ENCODE data around the gene RTF1. TPM values are rescaled to one million over a fixed set of nuclear protein-coding genes. Genes with fewer than 3 reads are reported as not detected.

The RTF1 gene
- total RNA-seq, 2 donors from 2014 or later, result 33.5 to 35.9 TPM

- Mint-ChIP-seq H3K36me3 (ENCODE audit: insufficient read depth in 2 of 2) (peaks cover 10 to 15% of the 10 kb centered on the region in 2 donors), H3K4me3 (peak overlapping the region; percentile 58 to 85)
- peak in 1 of 2 donors; percentile 28 for DNase-seq
These were observed 66.6 kb downstream of the RTF1 start for GRCh38 chr15:41483519-41483918.

DNA sequence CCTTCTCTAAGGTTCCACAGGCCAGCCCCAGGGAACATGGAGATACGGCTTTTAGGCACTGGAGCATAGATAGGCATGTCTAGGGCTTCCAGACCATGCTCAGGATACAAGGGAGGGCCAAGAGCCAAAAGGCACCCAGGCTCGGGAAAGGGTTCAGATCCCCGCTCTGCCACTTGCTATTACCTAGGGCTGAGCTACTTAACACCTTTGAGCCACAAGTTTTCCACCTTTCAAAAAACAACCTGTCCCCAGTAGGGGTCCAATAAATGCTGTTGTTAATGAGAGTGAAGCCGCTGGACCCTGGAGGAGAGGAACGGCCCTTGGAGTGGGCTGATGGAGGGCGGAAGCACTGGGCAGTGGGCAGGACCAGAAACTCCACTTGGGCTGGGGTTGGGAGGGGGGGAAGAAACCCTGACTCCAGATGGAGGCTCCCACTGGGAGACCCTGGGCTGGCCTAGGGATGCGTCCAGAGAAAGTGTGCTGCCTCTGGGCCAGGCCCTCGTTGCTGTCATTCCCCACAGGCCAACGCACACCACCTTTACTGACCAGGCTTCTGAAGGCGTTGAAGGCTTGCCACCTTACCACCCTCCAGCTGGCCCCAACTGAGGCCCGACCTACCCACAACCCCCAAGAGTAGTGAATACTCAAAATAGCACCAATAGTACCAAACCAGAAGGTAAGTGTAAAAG lies 68.2 kb downstream of the RTF1 start:
- no peak overlapping the region for H3K4me3 Mint-ChIP-seq
- peaks cover 6% of the 10 kb centered on the region for H3K27me3 Mint-ChIP-seq (ENCODE audit: low read depth)
- no peak for DNase-seq
- H3K4me1 Mint-ChIP-seq (ENCODE audit: low read depth), result peaks cover 63% of the 10 kb centered on the region
- no peak overlapping the region for H3K27ac Mint-ChIP-seq
- no peak for ATAC-seq (replicated peaks in 1 of 2)
- peaks cover 10 to 12% of the 10 kb centered on the region in 2 donors for H3K36me3 Mint-ChIP-seq (ENCODE audit: insufficient read depth in 2 of 2)
- no peaks in the 10 kb centered on the region for H3K9me3 Mint-ChIP-seq

More at GRCh38 chr15:41483519-41483918, 66.6 kb downstream of the RTF1 start:
- Mint-ChIP-seq H3K4me1 (ENCODE audit: low read depth) (peaks cover 57% of the 10 kb centered on the region), H3K9me3 (no peaks in the 10 kb centered on the region), H3K27ac (peak overlapping the region; percentile 14), H3K27me3 (ENCODE audit: low read depth) (peaks cover 6% of the 10 kb centered on the region)
- ATAC-seq (replicated peaks in 1 of 2), result peak in 1 of 2 donors; percentile 40

DNA sequence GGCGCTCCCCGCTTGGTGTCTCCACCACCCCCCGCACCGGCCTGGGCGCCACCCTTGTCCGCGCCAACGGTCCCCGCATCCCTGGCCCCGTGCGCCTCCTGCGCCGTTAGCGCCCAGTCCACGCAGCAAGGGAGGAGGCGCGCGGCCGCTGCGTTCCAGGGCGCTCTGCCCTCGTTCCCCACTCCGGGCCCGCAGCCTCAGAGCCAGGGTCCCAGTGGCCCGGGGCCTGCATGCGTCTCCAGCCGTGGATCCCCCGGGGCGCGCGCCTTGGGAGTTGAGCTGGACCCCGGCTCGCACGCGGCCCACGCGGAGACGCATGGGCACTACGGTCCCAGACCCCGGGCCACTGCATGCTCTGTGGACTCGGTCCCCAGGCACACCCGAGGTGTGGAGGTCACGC lies 69.4 kb downstream of the RTF1 start:
- peaks cover 0 to 2% of the 10 kb centered on the region in 2 donors for H3K9me3 Mint-ChIP-seq
- H3K27me3 Mint-ChIP-seq (ENCODE audit: low read depth), result peaks cover 10% of the 10 kb centered on the region
- ATAC-seq (replicated peaks in 1 of 2), result no peak
- H3K27ac Mint-ChIP-seq, result no peak overlapping the region
- H3K36me3 Mint-ChIP-seq (ENCODE audit: insufficient read depth in 2 of 2), result peaks cover 4 to 6% of the 10 kb centered on the region in 2 donors
- no peak for DNase-seq
- H3K4me3 Mint-ChIP-seq, result no peak overlapping the region
- H3K4me1 Mint-ChIP-seq (ENCODE audit: low read depth), result peaks cover 72% of the 10 kb centered on the region

GRCh38 chr15:41487381-41487780 lies 70.5 kb downstream of the RTF1 start:
- ATAC-seq (replicated peaks in 1 of 2), result no peak
- Mint-ChIP-seq H3K36me3 (ENCODE audit: insufficient read depth in 2 of 2) (peaks cover 1 to 6% of the 10 kb centered on the region in 2 donors), H3K4me1 (ENCODE audit: low read depth) (peaks cover 76% of the 10 kb centered on the region), H3K4me3 (peak overlapping the region in 1 of 2 donors; percentile 22), H3K27me3 (ENCODE audit: low read depth) (peaks cover 21% of the 10 kb centered on the region), H3K9me3 (peaks cover 0 to 2% of the 10 kb centered on the region in 2 donors), H3K27ac (peak overlapping the region; percentile 83)
- no peak for DNase-seq

GRCh38 chr15:41487802-41488201 lies 70.9 kb downstream of the RTF1 start:
- Mint-ChIP-seq H3K4me3 (peak overlapping the region; percentile 2 to 23), H3K9me3 (peaks cover 0 to 2% of the 10 kb centered on the region in 2 donors), H3K27me3 (ENCODE audit: low read depth) (peaks cover 25% of the 10 kb centered on the region), H3K36me3 (ENCODE audit: insufficient read depth in 2 of 2) (peaks cover 1 to 6% of the 10 kb centered on the region in 2 donors), H3K4me1 (ENCODE audit: low read depth) (peaks cover 76% of the 10 kb centered on the region), H3K27ac (peak overlapping the region; percentile 83)
- ATAC-seq (replicated peaks in 1 of 2) (peak; percentile 25 to 46), DNase-seq (peak; percentile 56 to 70)

DNA sequence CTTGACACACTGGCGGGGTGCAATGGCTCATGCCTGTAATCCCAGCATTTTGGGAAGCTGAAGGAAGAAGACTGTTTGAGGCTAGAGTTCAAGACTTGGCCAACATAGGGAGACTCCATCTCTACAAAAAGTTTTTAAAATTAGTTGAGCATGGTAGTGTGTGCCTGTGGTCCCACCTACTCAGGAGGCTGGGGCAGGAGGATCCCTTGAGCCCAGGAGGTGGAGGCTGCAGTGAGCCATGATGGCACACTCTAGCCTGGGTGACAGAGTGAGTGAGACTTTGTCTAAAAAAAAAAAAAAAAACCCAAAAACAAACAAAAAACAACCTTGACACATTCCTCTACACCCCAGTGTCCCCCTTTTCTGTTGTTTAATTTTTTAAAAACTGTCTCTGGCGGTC lies 72.7 kb downstream of the RTF1 start:
- peaks cover 64% of the 10 kb centered on the region for H3K4me1 Mint-ChIP-seq (ENCODE audit: low read depth)
- ATAC-seq (replicated peaks in 1 of 2) (no peak), DNase-seq (no peak)
- peaks cover 27% of the 10 kb centered on the region for H3K27me3 Mint-ChIP-seq (ENCODE audit: low read depth)
- no peak overlapping the region for H3K4me3 Mint-ChIP-seq
- H3K27ac Mint-ChIP-seq, result no peak overlapping the region
- peaks cover 0 to 2% of the 10 kb centered on the region in 2 donors for H3K9me3 Mint-ChIP-seq
- H3K36me3 Mint-ChIP-seq (ENCODE audit: insufficient read depth in 2 of 2), result peaks cover 1 to 6% of the 10 kb centered on the region in 2 donors

DNA sequence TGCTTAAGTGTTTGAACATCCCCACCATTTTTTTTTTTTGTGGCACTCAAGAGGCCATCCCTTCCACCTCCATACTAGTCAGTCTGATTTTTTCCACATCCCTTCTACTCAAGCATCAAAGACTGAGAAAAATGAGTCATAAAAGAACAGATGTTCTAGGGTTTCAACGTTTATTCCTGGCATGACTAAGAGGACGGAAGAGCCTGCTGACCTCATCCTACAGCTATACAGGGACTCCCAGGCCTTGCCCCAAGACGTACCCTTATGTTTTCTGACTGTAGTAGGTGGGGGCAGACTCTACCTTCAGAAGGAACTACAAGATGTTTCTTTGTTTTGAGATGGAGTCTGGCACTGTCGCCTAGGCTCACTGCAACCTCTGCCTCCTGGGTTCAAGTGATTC lies 73.5 kb downstream of the RTF1 start:
- peak overlapping the region; percentile 23 to 44 for H3K4me3 Mint-ChIP-seq
- DNase-seq (peak; percentile 69 to 74), ATAC-seq (replicated peaks in 1 of 2) (peak; percentile 70 to 74)
- peaks cover 1 to 6% of the 10 kb centered on the region in 2 donors for H3K36me3 Mint-ChIP-seq (ENCODE audit: insufficient read depth in 2 of 2)
- H3K4me1 Mint-ChIP-seq (ENCODE audit: low read depth), result peaks cover 64% of the 10 kb centered on the region
- H3K27me3 Mint-ChIP-seq (ENCODE audit: low read depth), result peaks cover 27% of the 10 kb centered on the region
- H3K9me3 Mint-ChIP-seq, result peaks cover 0 to 2% of the 10 kb centered on the region in 2 donors
- H3K27ac Mint-ChIP-seq, result peak overlapping the region; percentile 5

DNA sequence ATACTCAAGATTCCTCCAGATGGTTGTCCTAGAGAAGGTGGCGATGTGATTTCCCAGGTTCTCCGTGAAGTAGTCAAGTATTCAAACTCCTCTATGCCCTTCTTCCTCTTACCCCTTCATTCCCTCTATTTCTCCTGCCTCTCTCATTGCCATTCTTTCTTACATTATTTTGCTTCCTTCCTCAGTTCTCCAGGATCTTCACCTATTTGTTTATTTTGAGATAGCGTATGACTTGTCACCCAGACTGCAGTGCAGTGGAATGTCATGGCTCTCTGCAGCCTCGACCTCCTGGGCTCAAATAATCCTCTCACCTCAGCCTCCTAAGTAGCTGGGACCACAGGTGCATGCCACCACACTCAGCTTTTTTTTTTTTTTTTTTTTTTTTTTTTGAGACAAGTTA lies 75.0 kb downstream of the RTF1 start:
- peaks cover 0 to 2% of the 10 kb centered on the region in 2 donors for H3K9me3 Mint-ChIP-seq
- H3K4me1 Mint-ChIP-seq (ENCODE audit: low read depth), result peaks cover 62% of the 10 kb centered on the region
- peak overlapping the region in 1 of 2 donors; percentile 1 for H3K4me3 Mint-ChIP-seq

GRCh38 chr15:41492597-41493204 lies 75.8 kb downstream of the RTF1 start:
- H3K9me3 Mint-ChIP-seq, result peaks cover 0 to 2% of the 10 kb centered on the region in 2 donors
- peak overlapping the region; percentile 85 to 90 for H3K4me3 Mint-ChIP-seq
- peak overlapping the region; percentile 87 for H3K27ac Mint-ChIP-seq
- DNase-seq, result no peak
- H3K36me3 Mint-ChIP-seq (ENCODE audit: insufficient read depth in 2 of 2), result peaks cover 1 to 5% of the 10 kb centered on the region in 2 donors
- H3K4me1 Mint-ChIP-seq (ENCODE audit: low read depth), result peaks cover 54% of the 10 kb centered on the region
- no peak for ATAC-seq (replicated peaks in 1 of 2)
- H3K27me3 Mint-ChIP-seq (ENCODE audit: low read depth), result peaks cover 41% of the 10 kb centered on the region

More for the DNA sequence above, 75.0 kb downstream of the RTF1 start:
- no peak for DNase-seq
- H3K36me3 Mint-ChIP-seq (ENCODE audit: insufficient read depth in 2 of 2), result peaks cover 1 to 6% of the 10 kb centered on the region in 2 donors
- ATAC-seq (replicated peaks in 1 of 2), result no peak
- H3K27ac Mint-ChIP-seq, result no peak overlapping the region
- peaks cover 34% of the 10 kb centered on the region for H3K27me3 Mint-ChIP-seq (ENCODE audit: low read depth)

- Mint-ChIP-seq H3K4me1 (ENCODE audit: low read depth) (peaks cover 47% of the 10 kb centered on the region), H3K9me3 (peaks cover 0 to 2% of the 10 kb centered on the region in 2 donors), H3K27ac (peak within 1 kb of the TSS; percentile 87), H3K27me3 (ENCODE audit: low read depth) (peaks cover 40% of the 10 kb centered on the region), H3K36me3 (ENCODE audit: insufficient read depth in 2 of 2) (peaks cover 1 to 2% of the 10 kb centered on the region in 2 donors), H3K4me3 (peak within 1 kb of the TSS; percentile 85 to 90)
- peak; percentile 96 for DNase-seq
- peak; percentile 80 to 81 for ATAC-seq (replicated peaks in 1 of 2)
These were observed 76.5 kb downstream of the RTF1 start, which contains the start of gene ITPKA for GRCh38 chr15:41493205-41493901. Gene ITPKA (plus strand): TSS chr15:41493874. CDS start chr15:41493928, 54 bp downstream.

DNA sequence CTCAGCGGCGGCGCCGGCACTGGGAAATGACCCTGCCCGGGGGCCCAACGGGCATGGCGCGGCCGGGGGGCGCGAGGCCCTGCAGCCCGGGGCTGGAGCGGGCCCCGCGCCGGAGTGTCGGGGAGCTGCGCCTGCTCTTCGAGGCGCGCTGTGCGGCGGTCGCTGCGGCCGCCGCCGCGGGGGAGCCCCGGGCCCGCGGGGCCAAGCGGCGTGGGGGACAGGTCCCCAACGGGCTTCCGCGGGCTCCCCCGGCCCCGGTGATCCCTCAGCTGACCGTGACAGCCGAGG lies 77.0 kb downstream of the RTF1 start:
- no peak for DNase-seq
- Mint-ChIP-seq H3K4me1 (ENCODE audit: low read depth) (peaks cover 42% of the 10 kb centered on the region), H3K36me3 (ENCODE audit: insufficient read depth in 2 of 2) (peaks cover 1 to 2% of the 10 kb centered on the region in 2 donors), H3K27me3 (ENCODE audit: low read depth) (peaks cover 45% of the 10 kb centered on the region), H3K9me3 (peaks cover 0 to 2% of the 10 kb centered on the region in 2 donors), H3K4me3 (peak overlapping the region; percentile 81 to 84), H3K27ac (no peak overlapping the region)
- ATAC-seq (replicated peaks in 1 of 2), result peak; percentile 12 to 13

- Mint-ChIP-seq H3K36me3 (ENCODE audit: insufficient read depth in 2 of 2) (peaks cover 1 to 2% of the 10 kb centered on the region in 2 donors), H3K27me3 (ENCODE audit: low read depth) (peaks cover 50% of the 10 kb centered on the region)
- ATAC-seq (replicated peaks in 1 of 2), result peak; percentile 3 to 8
These were observed 77.5 kb downstream of the RTF1 start for GRCh38 chr15:41494190-41494921.

More at GRCh38 chr15:41494190-41494921, 77.5 kb downstream of the RTF1 start:
- Mint-ChIP-seq H3K27ac (no peak overlapping the region), H3K4me1 (ENCODE audit: low read depth) (peaks cover 37% of the 10 kb centered on the region), H3K9me3 (peaks cover 0 to 2% of the 10 kb centered on the region in 2 donors), H3K4me3 (peak overlapping the region; percentile 81 to 84)
- DNase-seq, result peak; percentile 62 to 66

Data from activated T-cell treated with anti-CD3 and anti-CD28 coated beads, Interleukin-2, amount 50 U/mL, for 72 hours (primary cell).